Measurements from ENCODE around the gene ZNF740. TPM values are rescaled to one million over a fixed set of nuclear protein-coding genes. Genes with fewer than 3 reads are reported as not detected.

ZNF740 gene
- total RNA-seq, 1 experiment from 2014 or later, result 65.8 TPM

DNA sequence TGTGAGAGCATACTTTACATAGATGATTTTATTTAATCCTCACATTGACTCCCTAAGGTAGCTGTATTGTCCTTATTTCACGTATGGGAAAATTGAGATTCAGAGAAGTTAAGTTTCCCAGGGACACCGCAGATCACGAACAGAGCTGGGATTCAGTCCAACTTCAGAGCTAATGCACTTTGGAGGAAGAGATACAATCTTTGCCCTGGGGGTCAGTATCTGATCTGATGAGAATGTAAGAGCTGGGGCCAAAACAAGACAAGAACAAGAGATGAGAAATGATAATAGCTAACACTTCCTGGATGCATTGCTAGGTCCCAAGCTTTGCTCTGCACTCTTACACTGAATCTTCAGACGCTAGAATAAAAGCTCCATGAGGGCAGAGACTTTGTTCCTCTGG lies 6.2 kb downstream of the ZNF740 start:
- peaks cover 31% of the 10 kb centered on the region for H3F3A ChIP-seq (ENCODE audit: insufficient read depth, low read depth)
- ChIA-PET POLR2A (ENCODE audit: unreplicated experiment) (interaction anchor here (0.6 to 0.7 kb wide), 2 partner anchors 19 to 33 kb away, joined by 3 read pairs; no protein-coding TSS in a partner anchor), CTCF (interaction anchor here (0.6 kb wide), 1 partner anchor 100 kb away, joined by 3 read pairs; no protein-coding TSS in a partner anchor)
- H3K9me2 ChIP-seq (ENCODE audit: insufficient read depth), result no peaks in the 10 kb centered on the region
- H4K20me1 ChIP-seq (ENCODE audit: insufficient read depth), result peaks cover 20% of the 10 kb centered on the region
- peaks cover 21% of the 10 kb centered on the region for H3K79me2 ChIP-seq (ENCODE audit: low read depth)
- no peaks in the 10 kb centered on the region for H3K9me3 ChIP-seq (ENCODE audit: insufficient read depth, low read depth)
- H3K4me3 ChIP-seq, result no peak overlapping the region
- no peak overlapping the region for H3K4me2 ChIP-seq
- TF ChIP-seq EZH2 (IDR thresholded peaks at IDR 0.05; ENCODE audit: low read depth), result no peak
- TF ChIP-seq, protein P1, sequence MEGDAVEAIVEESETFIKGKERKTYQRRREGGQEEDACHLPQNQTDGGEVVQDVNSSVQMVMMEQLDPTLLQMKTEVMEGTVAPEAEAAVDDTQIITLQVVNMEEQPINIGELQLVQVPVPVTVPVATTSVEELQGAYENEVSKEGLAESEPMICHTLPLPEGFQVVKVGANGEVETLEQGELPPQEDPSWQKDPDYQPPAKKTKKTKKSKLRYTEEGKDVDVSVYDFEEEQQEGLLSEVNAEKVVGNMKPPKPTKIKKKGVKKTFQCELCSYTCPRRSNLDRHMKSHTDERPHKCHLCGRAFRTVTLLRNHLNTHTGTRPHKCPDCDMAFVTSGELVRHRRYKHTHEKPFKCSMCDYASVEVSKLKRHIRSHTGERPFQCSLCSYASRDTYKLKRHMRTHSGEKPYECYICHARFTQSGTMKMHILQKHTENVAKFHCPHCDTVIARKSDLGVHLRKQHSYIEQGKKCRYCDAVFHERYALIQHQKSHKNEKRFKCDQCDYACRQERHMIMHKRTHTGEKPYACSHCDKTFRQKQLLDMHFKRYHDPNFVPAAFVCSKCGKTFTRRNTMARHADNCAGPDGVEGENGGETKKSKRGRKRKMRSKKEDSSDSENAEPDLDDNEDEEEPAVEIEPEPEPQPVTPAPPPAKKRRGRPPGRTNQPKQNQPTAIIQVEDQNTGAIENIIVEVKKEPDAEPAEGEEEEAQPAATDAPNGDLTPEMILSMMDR (conservative IDR thresholded peaks at IDR 0.05), result no peak
- no peak overlapping the region for H3K27ac ChIP-seq
- DNase-seq, result no peak
- peaks cover 51% of the 10 kb centered on the region for H3K36me3 ChIP-seq (ENCODE audit: low read depth)
- no peaks in the 10 kb centered on the region for H3K27me3 ChIP-seq (ENCODE audit: insufficient read depth, low read depth)
- intact Hi-C loops (cut with micrococcal nuclease; ENCODE audit: unreplicated experiment), result no loop called here
- peaks cover 14% of the 10 kb centered on the region for H3K4me1 ChIP-seq (replicated peaks; ENCODE audit: insufficient read depth)
- BruUV-seq (replicated peaks), result no TSS peak
- H2AFZ ChIP-seq, result no peak overlapping the region

DNA sequence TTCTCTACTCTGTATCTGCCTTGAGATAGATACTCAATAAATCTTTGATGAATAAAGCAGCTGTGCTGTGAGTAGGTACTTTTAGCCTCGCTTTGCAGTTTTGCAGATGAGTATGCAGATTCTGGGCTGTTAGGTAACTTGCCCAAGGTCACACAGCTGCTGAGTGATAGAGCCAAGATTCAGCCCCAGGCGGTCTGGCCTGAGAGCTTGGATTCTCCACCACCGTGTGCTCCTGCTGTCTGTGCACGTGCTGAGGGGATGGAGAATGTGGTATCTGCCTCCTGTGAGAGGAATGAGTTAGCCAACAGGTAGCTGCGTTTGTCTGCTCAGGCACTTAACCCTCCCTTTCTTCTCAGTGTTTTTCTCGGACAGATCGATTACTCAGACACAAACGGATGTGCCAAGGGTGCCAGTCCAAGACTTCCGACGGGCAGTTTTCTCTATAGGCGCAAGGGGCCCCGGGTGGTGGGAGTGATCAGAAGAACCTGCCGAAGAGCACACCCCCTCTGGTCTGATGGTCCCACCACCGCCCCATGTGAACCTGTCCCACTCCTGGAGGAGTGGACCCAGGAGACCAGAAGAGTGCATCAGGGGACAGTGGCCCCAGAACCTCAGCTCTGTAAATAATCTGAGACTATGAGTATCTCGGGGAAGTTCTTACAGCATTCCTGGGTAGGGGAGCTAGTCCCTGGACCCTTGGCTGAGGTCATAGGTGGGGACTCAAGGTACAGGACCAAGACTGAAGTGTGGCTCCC lies 6.8 kb downstream of the ZNF740 start:
- Histone ChIP-seq H3K36me3 (ENCODE audit: low read depth) (peaks cover 45% of the 10 kb centered on the region), H3K4me2 (no peak overlapping the region), H4K20me1 (ENCODE audit: insufficient read depth) (peaks cover 15% of the 10 kb centered on the region), H3F3A (ENCODE audit: insufficient read depth, low read depth) (peaks cover 27% of the 10 kb centered on the region; the same call in 1 of the 2 replicates), H3K9me2 (ENCODE audit: insufficient read depth) (no peaks in the 10 kb centered on the region), H3K4me3 (no peak overlapping the region), H3K9me3 (ENCODE audit: insufficient read depth, low read depth) (no peaks in the 10 kb centered on the region), H2AFZ (no peak overlapping the region), H3K27me3 (ENCODE audit: insufficient read depth, low read depth) (no peaks in the 10 kb centered on the region), H3K27ac (no peak overlapping the region), H3K4me1 (replicated peaks; ENCODE audit: insufficient read depth) (peaks cover 8% of the 10 kb centered on the region), H3K79me2 (ENCODE audit: low read depth) (peaks cover 15% of the 10 kb centered on the region)
- no peak for DNase-seq
- BruUV-seq (replicated peaks), result no TSS peak
- CTCF ChIA-PET, result interaction anchor here (0.6 kb wide), 1 partner anchor 99 kb away, joined by 3 read pairs; no protein-coding TSS in a partner anchor
- intact Hi-C loops (cut with micrococcal nuclease; ENCODE audit: unreplicated experiment), result no loop called here
- POLR2A ChIA-PET (ENCODE audit: unreplicated experiment), result interaction anchor here (0.6 kb wide), 1 partner anchor 33 kb away, joined by 3 read pairs; no protein-coding TSS in a partner anchor
- no peak for TF ChIP-seq EZH2 (IDR thresholded peaks at IDR 0.05; ENCODE audit: low read depth)
- TF ChIP-seq, protein P1 (conservative IDR thresholded peaks at IDR 0.05), result no peak

DNA sequence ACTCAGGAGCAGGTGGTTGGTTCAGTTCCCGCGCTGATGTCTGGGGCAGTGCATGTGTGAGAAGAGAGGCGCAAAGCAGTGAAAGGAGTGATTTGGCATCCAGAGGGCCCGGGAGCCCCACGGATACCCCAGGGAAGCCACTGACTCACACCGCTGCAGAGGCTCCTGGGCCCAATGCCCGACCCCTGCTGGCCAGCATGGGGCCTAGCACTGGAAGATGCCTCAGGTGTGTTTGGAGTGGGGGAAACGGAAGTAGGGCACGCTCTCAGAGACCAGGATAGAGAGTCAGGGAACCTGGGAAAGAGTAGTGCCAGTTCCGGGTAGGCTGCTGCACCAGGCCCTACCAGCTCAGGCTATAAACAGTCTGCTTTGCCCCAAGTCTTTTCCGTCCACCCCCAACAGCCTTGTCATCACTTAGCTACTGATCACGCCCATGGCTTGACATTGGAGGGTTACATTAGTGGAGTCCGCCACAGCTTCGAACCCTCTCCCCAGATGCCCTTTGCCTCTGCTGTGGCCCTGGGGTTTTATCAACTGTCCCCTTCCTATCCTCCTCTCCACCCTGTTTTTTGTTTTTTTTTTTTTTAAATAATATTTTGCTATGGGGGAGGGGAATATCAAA lies 9.7 kb downstream of the ZNF740 start:
- no peaks in the 10 kb centered on the region for H3K27me3 ChIP-seq (ENCODE audit: insufficient read depth, low read depth)
- no peak overlapping the region for H3K4me3 ChIP-seq
- no peak for DNase-seq
- H2AFZ ChIP-seq, result no peak overlapping the region
- H3K79me2 ChIP-seq (ENCODE audit: low read depth), result no peaks in the 10 kb centered on the region
- ChIA-PET POLR2A (ENCODE audit: unreplicated experiment) (no interaction called here), CTCF (interaction anchor here (0.7 kb wide), 1 partner anchor 61 kb away, joined by 3 read pairs; no protein-coding TSS in a partner anchor)
- H3K36me3 ChIP-seq (ENCODE audit: low read depth), result peaks cover 21% of the 10 kb centered on the region
- H3K4me1 ChIP-seq (replicated peaks; ENCODE audit: insufficient read depth), result no peaks in the 10 kb centered on the region
- BruUV-seq (replicated peaks), result no TSS peak
- no peaks in the 10 kb centered on the region for H3K9me3 ChIP-seq (ENCODE audit: insufficient read depth, low read depth)
- no peaks in the 10 kb centered on the region for H3K9me2 ChIP-seq (ENCODE audit: insufficient read depth)
- peaks cover 21% of the 10 kb centered on the region; the same call in 1 of the 2 replicates for H3F3A ChIP-seq (ENCODE audit: insufficient read depth, low read depth)
- intact Hi-C loops (cut with micrococcal nuclease; ENCODE audit: unreplicated experiment), result no loop called here
- no peak for TF ChIP-seq EZH2 (IDR thresholded peaks at IDR 0.05; ENCODE audit: low read depth)
- TF ChIP-seq, protein P1 (conservative IDR thresholded peaks at IDR 0.05), result peak; percentile 64
- H4K20me1 ChIP-seq (ENCODE audit: insufficient read depth), result no peaks in the 10 kb centered on the region
- H3K27ac ChIP-seq, result no peak overlapping the region
- no peak overlapping the region for H3K4me2 ChIP-seq

Measured in PC-9 (cell line).